Ectodermal cell (in vitro differentiated cells): ENCODE measurements around the gene CENPVL1.
A peak's percentile ranks its signal among the peaks of the same experiment; 100 is the strongest.

Source experiments
- H3K27ac ChIP-seq: 2 replicates; pipeline ENCODE4 v1.7.0; 2013; ENCODE audit warnings: mild to moderate bottlenecking, low read depth, low read length; ENCODE audit not compliant: insufficient read depth, poor library complexity, severe bottlenecking
- H3K27me3 ChIP-seq: 2 replicates; pipeline ENCODE4 v1.7.0; 2013; ENCODE audit warnings: mild to moderate bottlenecking, low read length; ENCODE audit not compliant: insufficient read depth, control insufficient read depth, poor library complexity, severe bottlenecking
- H3K36me3 ChIP-seq: one replicate; pipeline ENCODE4 v1.7.0; 2013; ENCODE audit warnings: low read length; ENCODE audit not compliant: control insufficient read depth, insufficient read depth
- H3K4me1 ChIP-seq: one replicate; pipeline ENCODE4 v1.7.0; 2013; ENCODE audit warnings: low read length; ENCODE audit not compliant: control insufficient read depth, insufficient read depth
- H3K4me3 ChIP-seq: 2 replicates; pipeline ENCODE4 v1.7.0; 2013; ENCODE audit warnings: low read depth, low read length, control low read depth; ENCODE audit not compliant: insufficient read depth
- H3K9me3 ChIP-seq: 2 replicates; pipeline ENCODE4 v1.7.0; 2013; ENCODE audit warnings: mild to moderate bottlenecking, low read length, moderate library complexity; ENCODE audit not compliant: control insufficient read depth
- WGBS, 2 experiments: methylation state at CpG; one replicate each; pipeline ENCODE4 v1.1.7; 2013; ENCODE audit warnings: missing lambda C conversion rate in 2 of 2; 5-methylcytosine and 5-hydroxymethylcytosine counted together

The CENPVL1 gene

DNA sequence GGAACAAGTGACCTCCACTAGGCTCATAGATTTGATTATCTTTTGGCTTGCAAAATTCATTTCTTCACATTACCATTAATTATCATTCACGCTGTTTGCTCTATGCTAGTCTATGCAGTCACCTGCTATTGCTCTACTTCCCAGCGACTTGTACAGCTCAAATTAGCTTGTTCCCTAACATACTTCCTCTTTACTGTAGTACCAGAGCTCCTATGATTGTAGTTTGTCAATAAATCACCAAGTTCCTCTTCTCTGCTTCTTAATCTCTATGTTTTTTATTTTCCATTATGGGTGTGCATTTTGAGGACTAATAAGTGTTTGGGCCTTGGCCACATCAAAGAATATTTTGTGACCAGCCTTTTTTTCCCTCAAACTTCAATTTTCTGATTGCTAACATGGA, 26.8 kb downstream of the CENPVL1 start:
- Histone ChIP-seq H3K27ac (no peak overlapping the region), H3K36me3 (no peaks in the 10 kb centered on the region), H3K4me1 (no peaks in the 10 kb centered on the region), H3K4me3 (no peak overlapping the region), H3K27me3 (no peaks in the 10 kb centered on the region), H3K9me3 (no peaks in the 10 kb centered on the region)
- WGBS, 2 experiments: 79 to 89% methylated on average over 2 of the region's 2 CpGs

GRCh38 chrX:51742586-51742985, 32.3 kb downstream of the CENPVL1 start:
- Histone ChIP-seq H3K27ac (no peak overlapping the region), H3K9me3 (no peaks in the 10 kb centered on the region), H3K27me3 (no peaks in the 10 kb centered on the region), H3K4me1 (no peaks in the 10 kb centered on the region), H3K36me3 (no peaks in the 10 kb centered on the region), H3K4me3 (no peak overlapping the region)
- WGBS, 2 experiments: 15 to 16% methylated on average over 3 of the region's 3 CpGs

DNA sequence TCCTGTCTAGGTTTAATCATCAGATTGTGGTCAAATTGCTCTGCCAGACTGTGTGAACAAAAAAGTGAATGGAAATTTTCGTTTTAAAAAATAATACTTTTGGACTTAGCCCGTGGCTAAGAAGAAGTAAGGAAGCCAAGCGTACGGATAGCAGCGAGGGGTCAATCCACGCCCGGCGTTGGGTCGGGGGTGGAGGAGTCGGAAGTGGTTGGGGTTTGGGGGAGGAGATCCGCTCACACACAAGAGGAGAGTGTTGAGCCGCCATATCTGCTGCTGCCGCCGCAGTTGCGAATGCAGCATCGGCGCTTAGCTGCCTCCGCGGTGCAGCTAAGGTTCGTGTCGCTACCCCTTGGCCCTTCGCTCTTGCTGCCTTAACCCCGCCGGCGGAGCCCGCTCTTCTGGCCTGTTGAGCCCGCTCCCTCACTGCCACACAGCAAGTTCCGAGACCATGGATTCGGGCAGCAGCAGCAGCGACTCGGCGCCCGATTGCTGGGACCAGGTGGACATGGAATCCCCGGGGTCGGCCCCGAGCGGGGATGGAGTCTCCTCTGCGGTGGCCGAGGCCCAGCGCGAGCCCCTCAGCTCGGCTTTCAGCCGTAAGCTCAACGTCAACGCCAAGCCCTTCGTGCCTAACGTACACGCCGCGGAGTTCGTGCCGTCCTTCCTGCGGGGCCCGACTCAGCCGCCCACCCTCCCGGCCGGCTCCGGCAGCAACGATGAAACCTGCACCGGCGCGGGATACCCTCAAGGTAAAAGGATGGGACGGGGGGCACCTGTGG, 33.1 kb downstream of the CENPVL1 start, which contains the start of gene GSPT2:
Gene GSPT2, plus strand, starts transcription at position 264 of the 779 bp plus-strand sequence. Its CDS starts 185 bp downstream, at position 449.
- H3K4me1 ChIP-seq: no peaks in the 10 kb centered on the region
- no peaks in the 10 kb centered on the region for H3K27me3 ChIP-seq
- H3K36me3 ChIP-seq: no peaks in the 10 kb centered on the region
- no peak within 1 kb of the TSS for H3K27ac ChIP-seq
- peak within 1 kb of the TSS; percentile 72 for H3K4me3 ChIP-seq
- 0% methylated on average over 63 of the region's 63 CpGs for WGBS, 2 experiments
- no peaks in the 10 kb centered on the region for H3K9me3 ChIP-seq

GRCh38 chrX:51747671-51748070, 37.4 kb downstream of the CENPVL1 start:
- no peak overlapping the region for H3K27ac ChIP-seq
- no peak overlapping the region for H3K4me3 ChIP-seq
- H3K27me3 ChIP-seq: no peaks in the 10 kb centered on the region
- no peaks in the 10 kb centered on the region for H3K4me1 ChIP-seq
- H3K9me3 ChIP-seq: no peaks in the 10 kb centered on the region
- H3K36me3 ChIP-seq: no peaks in the 10 kb centered on the region

GRCh38 chrX:51759055-51759839, 48.9 kb downstream of the CENPVL1 start:
- Histone ChIP-seq H3K9me3 (no peaks in the 10 kb centered on the region), H3K36me3 (no peaks in the 10 kb centered on the region), H3K4me1 (no peaks in the 10 kb centered on the region), H3K4me3 (no peak overlapping the region), H3K27me3 (no peaks in the 10 kb centered on the region), H3K27ac (no peak overlapping the region)
- 68 to 75% methylated on average over 3 to 6 of the region's 6 CpGs for WGBS, 2 experiments

DNA sequence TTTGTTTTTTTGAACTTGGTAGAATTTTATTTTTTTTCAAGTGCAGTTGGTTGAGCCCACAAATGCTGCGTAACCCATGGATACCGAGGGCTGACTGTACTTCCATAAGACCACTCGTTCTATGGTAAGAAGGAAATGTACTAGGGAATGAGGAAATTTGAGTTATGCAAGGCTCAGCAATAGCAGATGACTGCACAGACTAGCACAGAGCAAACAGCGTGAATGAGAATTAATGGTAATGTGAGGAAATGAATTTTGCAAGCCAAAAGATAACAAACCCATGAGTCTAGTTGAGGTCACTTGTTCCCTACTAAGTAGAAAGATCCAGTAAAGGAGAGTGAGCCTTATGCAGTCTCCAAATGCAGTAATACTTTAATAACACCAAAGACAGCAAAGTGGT, 50.3 kb downstream of the CENPVL1 start:
- Histone ChIP-seq H3K27me3 (no peaks in the 10 kb centered on the region), H3K4me1 (no peaks in the 10 kb centered on the region), H3K36me3 (no peaks in the 10 kb centered on the region), H3K9me3 (no peaks in the 10 kb centered on the region), H3K27ac (no peak overlapping the region), H3K4me3 (no peak overlapping the region)
- WGBS, 2 experiments: 97 to 98% methylated on average over 4 of the region's 4 CpGs
